HepG2 (cell line): ENCODE measurements around the gene IL1R1. TPM values are rescaled to one million over a fixed set of nuclear protein-coding genes. Genes with fewer than 3 reads are reported as not detected.

Experiments used
- ADNP ChIP-seq: sonication (generic); formaldehyde crosslinking; IDR thresholded peaks from 2 replicates; pipeline ENCODE4 v1.4.0; 2020; ENCODE audit warnings: missing genetic modification reagents
- GFI1 ChIP-seq: sonication (generic); formaldehyde crosslinking; IDR thresholded peaks from 2 replicates; pipeline ENCODE4 v1.5.0; 2020; ENCODE audit warnings: missing genetic modification reagents, mild to moderate bottlenecking, borderline replicate concordance
- GZF1 ChIP-seq: sonication (generic); formaldehyde crosslinking; IDR thresholded peaks from 2 replicates; pipeline ENCODE4 v1.5.1; 2020; ENCODE audit warnings: mild to moderate bottlenecking, missing genetic modification reagents
- HDAC2 ChIP-seq: sonication (generic); formaldehyde crosslinking; IDR thresholded peaks from 2 replicates; pipeline ENCODE4 v1.4.0; 2020; ENCODE audit warnings: missing genetic modification reagents
- HMGA1 ChIP-seq: sonication (generic); formaldehyde crosslinking; conservative IDR thresholded peaks from 2 replicates; pipeline ENCODE4 v1.4.0; 2020; ENCODE audit warnings: missing genetic modification reagents
- IKZF1 ChIP-seq: fragments of 450-650 bp; IDR thresholded peaks from 2 replicates; pipeline ENCODE4 v1.7.1; 2016
- KDM4B ChIP-seq: sonication (generic); formaldehyde crosslinking; IDR thresholded peaks from 2 replicates; pipeline ENCODE4 v1.4.0; 2020; ENCODE audit warnings: missing genetic modification reagents
- MATR3 ChIP-seq: sonication (generic); formaldehyde crosslinking; IDR thresholded peaks from 2 replicates; pipeline ENCODE4 v1.4.0; 2020; ENCODE audit warnings: missing genetic modification reagents
- MTF1 ChIP-seq: sonication (generic); formaldehyde crosslinking; IDR thresholded peaks from 2 replicates; pipeline ENCODE4 v1.5.0; 2020; ENCODE audit warnings: missing genetic modification reagents
- PHF5A ChIP-seq: IDR thresholded peaks from one replicate; pipeline ENCODE4 v1.6.1; 2018; ENCODE audit warnings: low read depth, missing genetic modification reagents; ENCODE audit not compliant: unreplicated experiment
- REPIN1 ChIP-seq: sonication (generic); formaldehyde crosslinking; IDR thresholded peaks from 2 replicates; pipeline ENCODE4 v1.8.0; 2022; ENCODE audit warnings: missing genetic modification reagents, low read depth, mild to moderate bottlenecking, borderline replicate concordance
- SP4 ChIP-seq: sonication (generic); formaldehyde crosslinking; IDR thresholded peaks from 2 replicates; pipeline ENCODE4 v1.8.1; 2023; ENCODE audit warnings: mild to moderate bottlenecking, missing genetic modification reagents
- TBL1XR1 ChIP-seq: fragments of 150-350 bp; IDR thresholded peaks from 2 replicates; pipeline ENCODE4 v1.6.1; 2014; ENCODE audit warnings: borderline replicate concordance, low read length; ENCODE audit not compliant: partially characterized antibody
- ZNF556 ChIP-seq: sonication (generic); formaldehyde crosslinking; IDR thresholded peaks from 2 replicates; pipeline ENCODE4 v1.4.0; 2020; ENCODE audit warnings: mild to moderate bottlenecking, missing genetic modification reagents, borderline replicate concordance
- ZNF652 ChIP-seq: IDR thresholded peaks from 2 replicates; pipeline ENCODE4 v1.6.1; 2016; ENCODE audit warnings: low read depth, borderline replicate concordance
- ZNF75D ChIP-seq: sonication (generic); formaldehyde crosslinking; IDR thresholded peaks from 2 replicates; pipeline ENCODE4 v1.8.1; 2023; ENCODE audit warnings: missing genetic modification reagents, mild to moderate bottlenecking, borderline replicate concordance
- polyA plus RNA-seq, 8 experiments: library from polyadenylated mRNA; depleted of rRNA in 3 of 8; stranded (reverse) in 7 of 8; unstranded in 1 of 8; fragments of >200 nt; fragmentation: Illumina TruSeq in 4 of 8; extraction: Trizol in 4 of 8; gene quantifications; 2 replicates each; pipeline versions ENCODE4 v1.2.1 to v1.2.3, GENCODE V29; 2011 to 2016; ENCODE audit warnings: low read depth in 4 of 8, missing spikeins in 1 of 8, mixed read lengths in 1 of 8; ENCODE audit not compliant: insufficient read depth in 1 of 8
- total RNA-seq, 5 experiments: library from RNA; depleted of rRNA; stranded (reverse); fragments of >200 nt; fragmentation: Illumina TruSeq; extraction: Trizol; gene quantifications; 2 replicates each; pipeline ENCODE4 v1.2.3, GENCODE V29; 2016; ENCODE audit warnings: low read depth in 1 of 5
- TF ChIP-seq, protein P1 (sequence below): sonication (generic); formaldehyde crosslinking; IDR thresholded peaks from 2 replicates; pipeline ENCODE4 v1.5.0; 2020; ENCODE audit warnings: missing genetic modification reagents
- TF ChIP-seq, protein P2 (sequence below): sonication (generic); formaldehyde crosslinking; IDR thresholded peaks from 2 replicates; pipeline ENCODE4 v1.8.1; 2022; ENCODE audit warnings: low read depth, mild to moderate bottlenecking, missing genetic modification reagents
- TF ChIP-seq, protein P3 (sequence below): sonication (generic); formaldehyde crosslinking; IDR thresholded peaks from 2 replicates; pipeline ENCODE4 v1.5.0; 2020; ENCODE audit warnings: mild to moderate bottlenecking, missing genetic modification reagents
- TF ChIP-seq, protein P4 (sequence below): sonication (generic); formaldehyde crosslinking; IDR thresholded peaks from 2 replicates; pipeline ENCODE4 v1.5.1; 2020; ENCODE audit warnings: missing genetic modification reagents, mild to moderate bottlenecking, borderline replicate concordance
- TF ChIP-seq, protein P5 (sequence below): sonication (generic); formaldehyde crosslinking; IDR thresholded peaks from 2 replicates; pipeline ENCODE4 v1.8.1; 2023; ENCODE audit warnings: mild to moderate bottlenecking, inconsistent platforms, moderate library complexity, missing genetic modification reagents, borderline replicate concordance

IL1R1 gene
- total and polyA plus RNA-seq, 2 of the 13 experiments (the other 11 are each of a cell fraction or from before 2014, with no cell fraction given) = 38.0 to 93.1 TPM

DNA sequence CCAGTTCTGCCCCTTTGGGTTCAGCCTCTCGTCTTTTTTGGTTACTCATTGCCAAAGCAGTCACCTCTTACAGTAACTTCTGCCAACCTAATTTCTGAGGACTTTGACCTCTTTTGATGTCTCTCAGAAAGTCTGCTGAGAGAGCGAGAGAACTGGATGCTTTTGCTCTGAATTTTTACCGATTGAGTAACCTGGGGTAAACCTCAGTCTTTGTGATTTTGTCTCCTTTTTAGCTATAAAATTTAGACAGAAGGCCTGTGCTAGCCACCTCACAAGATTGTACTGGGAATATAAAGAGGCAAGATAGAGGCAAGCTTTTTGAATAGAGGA is 34.8 kb upstream of the IL1R1 start (continued):
- TF ChIP-seq, protein P1, sequence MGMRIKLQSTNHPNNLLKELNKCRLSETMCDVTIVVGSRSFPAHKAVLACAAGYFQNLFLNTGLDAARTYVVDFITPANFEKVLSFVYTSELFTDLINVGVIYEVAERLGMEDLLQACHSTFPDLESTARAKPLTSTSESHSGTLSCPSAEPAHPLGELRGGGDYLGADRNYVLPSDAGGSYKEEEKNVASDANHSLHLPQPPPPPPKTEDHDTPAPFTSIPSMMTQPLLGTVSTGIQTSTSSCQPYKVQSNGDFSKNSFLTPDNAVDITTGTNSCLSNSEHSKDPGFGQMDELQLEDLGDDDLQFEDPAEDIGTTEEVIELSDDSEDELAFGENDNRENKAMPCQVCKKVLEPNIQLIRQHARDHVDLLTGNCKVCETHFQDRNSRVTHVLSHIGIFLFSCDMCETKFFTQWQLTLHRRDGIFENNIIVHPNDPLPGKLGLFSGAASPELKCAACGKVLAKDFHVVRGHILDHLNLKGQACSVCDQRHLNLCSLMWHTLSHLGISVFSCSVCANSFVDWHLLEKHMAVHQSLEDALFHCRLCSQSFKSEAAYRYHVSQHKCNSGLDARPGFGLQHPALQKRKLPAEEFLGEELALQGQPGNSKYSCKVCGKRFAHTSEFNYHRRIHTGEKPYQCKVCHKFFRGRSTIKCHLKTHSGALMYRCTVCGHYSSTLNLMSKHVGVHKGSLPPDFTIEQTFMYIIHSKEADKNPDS (CRISPR knock-in tag) = no peak
- no peak for TF ChIP-seq ADNP (CRISPR knock-in tag)
- TF ChIP-seq GFI1 (CRISPR knock-in tag) = peak; percentile 67; the same call in 1 of the 2 replicates
- TF ChIP-seq ZNF652 (CRISPR knock-in tag) = peak; percentile 78; the same call in 1 of the 2 replicates
- no peak for TF ChIP-seq REPIN1 (CRISPR knock-in tag)
- TF ChIP-seq, protein P2, sequence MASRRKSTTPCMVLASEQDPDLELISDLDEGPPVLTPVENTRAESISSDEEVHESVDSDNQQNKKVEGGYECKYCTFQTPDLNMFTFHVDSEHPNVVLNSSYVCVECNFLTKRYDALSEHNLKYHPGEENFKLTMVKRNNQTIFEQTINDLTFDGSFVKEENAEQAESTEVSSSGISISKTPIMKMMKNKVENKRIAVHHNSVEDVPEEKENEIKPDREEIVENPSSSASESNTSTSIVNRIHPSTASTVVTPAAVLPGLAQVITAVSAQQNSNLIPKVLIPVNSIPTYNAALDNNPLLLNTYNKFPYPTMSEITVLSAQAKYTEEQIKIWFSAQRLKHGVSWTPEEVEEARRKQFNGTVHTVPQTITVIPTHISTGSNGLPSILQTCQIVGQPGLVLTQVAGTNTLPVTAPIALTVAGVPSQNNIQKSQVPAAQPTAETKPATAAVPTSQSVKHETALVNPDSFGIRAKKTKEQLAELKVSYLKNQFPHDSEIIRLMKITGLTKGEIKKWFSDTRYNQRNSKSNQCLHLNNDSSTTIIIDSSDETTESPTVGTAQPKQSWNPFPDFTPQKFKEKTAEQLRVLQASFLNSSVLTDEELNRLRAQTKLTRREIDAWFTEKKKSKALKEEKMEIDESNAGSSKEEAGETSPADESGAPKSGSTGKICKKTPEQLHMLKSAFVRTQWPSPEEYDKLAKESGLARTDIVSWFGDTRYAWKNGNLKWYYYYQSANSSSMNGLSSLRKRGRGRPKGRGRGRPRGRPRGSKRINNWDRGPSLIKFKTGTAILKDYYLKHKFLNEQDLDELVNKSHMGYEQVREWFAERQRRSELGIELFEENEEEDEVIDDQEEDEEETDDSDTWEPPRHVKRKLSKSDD (CRISPR knock-in tag) = no peak; the same call in 1 of the 2 replicates
- TF ChIP-seq MATR3 (CRISPR knock-in tag) = no peak
- TF ChIP-seq MTF1 (CRISPR knock-in tag) = no peak
- TF ChIP-seq ZNF556 (CRISPR knock-in tag) = peak; percentile 43; the same call in 1 of the 2 replicates
- TF ChIP-seq SP4 = no peak
- TF ChIP-seq, protein P3, sequence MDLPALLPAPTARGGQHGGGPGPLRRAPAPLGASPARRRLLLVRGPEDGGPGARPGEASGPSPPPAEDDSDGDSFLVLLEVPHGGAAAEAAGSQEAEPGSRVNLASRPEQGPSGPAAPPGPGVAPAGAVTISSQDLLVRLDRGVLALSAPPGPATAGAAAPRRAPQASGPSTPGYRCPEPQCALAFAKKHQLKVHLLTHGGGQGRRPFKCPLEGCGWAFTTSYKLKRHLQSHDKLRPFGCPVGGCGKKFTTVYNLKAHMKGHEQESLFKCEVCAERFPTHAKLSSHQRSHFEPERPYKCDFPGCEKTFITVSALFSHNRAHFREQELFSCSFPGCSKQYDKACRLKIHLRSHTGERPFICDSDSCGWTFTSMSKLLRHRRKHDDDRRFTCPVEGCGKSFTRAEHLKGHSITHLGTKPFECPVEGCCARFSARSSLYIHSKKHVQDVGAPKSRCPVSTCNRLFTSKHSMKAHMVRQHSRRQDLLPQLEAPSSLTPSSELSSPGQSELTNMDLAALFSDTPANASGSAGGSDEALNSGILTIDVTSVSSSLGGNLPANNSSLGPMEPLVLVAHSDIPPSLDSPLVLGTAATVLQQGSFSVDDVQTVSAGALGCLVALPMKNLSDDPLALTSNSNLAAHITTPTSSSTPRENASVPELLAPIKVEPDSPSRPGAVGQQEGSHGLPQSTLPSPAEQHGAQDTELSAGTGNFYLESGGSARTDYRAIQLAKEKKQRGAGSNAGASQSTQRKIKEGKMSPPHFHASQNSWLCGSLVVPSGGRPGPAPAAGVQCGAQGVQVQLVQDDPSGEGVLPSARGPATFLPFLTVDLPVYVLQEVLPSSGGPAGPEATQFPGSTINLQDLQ (CRISPR knock-in tag) = no peak
- TF ChIP-seq, protein P4, sequence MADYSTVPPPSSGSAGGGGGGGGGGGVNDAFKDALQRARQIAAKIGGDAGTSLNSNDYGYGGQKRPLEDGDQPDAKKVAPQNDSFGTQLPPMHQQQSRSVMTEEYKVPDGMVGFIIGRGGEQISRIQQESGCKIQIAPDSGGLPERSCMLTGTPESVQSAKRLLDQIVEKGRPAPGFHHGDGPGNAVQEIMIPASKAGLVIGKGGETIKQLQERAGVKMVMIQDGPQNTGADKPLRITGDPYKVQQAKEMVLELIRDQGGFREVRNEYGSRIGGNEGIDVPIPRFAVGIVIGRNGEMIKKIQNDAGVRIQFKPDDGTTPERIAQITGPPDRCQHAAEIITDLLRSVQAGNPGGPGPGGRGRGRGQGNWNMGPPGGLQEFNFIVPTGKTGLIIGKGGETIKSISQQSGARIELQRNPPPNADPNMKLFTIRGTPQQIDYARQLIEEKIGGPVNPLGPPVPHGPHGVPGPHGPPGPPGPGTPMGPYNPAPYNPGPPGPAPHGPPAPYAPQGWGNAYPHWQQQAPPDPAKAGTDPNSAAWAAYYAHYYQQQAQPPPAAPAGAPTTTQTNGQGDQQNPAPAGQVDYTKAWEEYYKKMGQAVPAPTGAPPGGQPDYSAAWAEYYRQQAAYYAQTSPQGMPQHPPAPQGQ (CRISPR knock-in tag) = no peak
- TF ChIP-seq KDM4B (CRISPR knock-in tag) = peak; percentile 65; the same call in 1 of the 2 replicates
- no peak for TF ChIP-seq ZNF75D (CRISPR knock-in tag)
- no peak for TF ChIP-seq GZF1 (CRISPR knock-in tag)
- peak; percentile 51 for TF ChIP-seq TBL1XR1
- no peak for TF ChIP-seq HMGA1 (CRISPR knock-in tag)
- TF ChIP-seq PHF5A = no peak
- TF ChIP-seq, protein P5, sequence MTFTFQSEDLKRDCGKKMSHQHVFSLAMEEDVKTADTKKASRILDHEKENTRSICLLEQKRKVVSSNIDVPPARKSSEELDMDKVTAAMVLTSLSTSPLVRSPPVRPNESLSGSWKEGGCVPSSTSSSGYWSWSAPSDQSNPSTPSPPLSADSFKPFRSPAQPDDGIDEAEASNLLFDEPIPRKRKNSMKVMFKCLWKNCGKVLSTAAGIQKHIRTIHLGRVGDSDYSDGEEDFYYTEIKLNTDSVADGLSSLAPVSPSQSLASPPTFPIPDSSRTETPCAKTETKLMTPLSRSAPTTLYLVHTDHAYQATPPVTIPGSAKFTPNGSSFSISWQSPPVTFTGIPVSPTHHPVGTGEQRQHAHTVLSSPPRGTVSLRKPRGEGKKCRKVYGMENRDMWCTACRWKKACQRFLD (CRISPR knock-in tag) = no peak
- no peak for TF ChIP-seq IKZF1
- TF ChIP-seq HDAC2 (CRISPR knock-in tag) = peak; percentile 82
